Ishikawa (cell line): ENCODE measurements around the gene PFKP.

Experiments
- CEBPB ChIP-seq: IDR thresholded peaks from 2 replicates; pipeline ENCODE4 v1.6.1; 2012
- CREB1 ChIP-seq: IDR thresholded peaks from 2 replicates; pipeline ENCODE4 v1.6.1; 2012; ENCODE audit warnings: low read depth
- EGR1 ChIP-seq: IDR thresholded peaks from 2 replicates; pipeline ENCODE4 v1.6.1; 2012
- EP300 ChIP-seq: IDR thresholded peaks from 2 replicates; pipeline ENCODE4 v1.6.1; 2012; ENCODE audit warnings: borderline replicate concordance
- FOXM1 ChIP-seq: IDR thresholded peaks from 2 replicates; pipeline ENCODE4 v1.6.1; 2012; ENCODE audit warnings: low read depth, borderline replicate concordance
- MAX ChIP-seq: IDR thresholded peaks from 2 replicates; pipeline ENCODE4 v1.6.1; 2012
- NFIC ChIP-seq: IDR thresholded peaks from 2 replicates; pipeline ENCODE4 v1.6.1; 2012
- RAD21 ChIP-seq: IDR thresholded peaks from 2 replicates; pipeline ENCODE4 v1.6.1; 2012; ENCODE audit warnings: low read depth
- REST ChIP-seq: IDR thresholded peaks from 2 replicates; pipeline ENCODE4 v1.6.1; 2012; ENCODE audit warnings: low read depth, mild to moderate bottlenecking
- TAF1 ChIP-seq: IDR thresholded peaks from 2 replicates; pipeline ENCODE4 v1.6.1; 2012; ENCODE audit warnings: low read depth, mild to moderate bottlenecking
- TCF12 ChIP-seq: IDR thresholded peaks from 2 replicates; pipeline ENCODE4 v1.6.1; 2012; ENCODE audit warnings: low read depth
- TEAD4 ChIP-seq: IDR thresholded peaks from 2 replicates; pipeline ENCODE4 v1.6.1; 2012
- USF1 ChIP-seq: IDR thresholded peaks from 2 replicates; pipeline ENCODE4 v1.6.1; 2012
- YY1 ChIP-seq: IDR thresholded peaks from 2 replicates; pipeline ENCODE4 v1.6.1; 2012; ENCODE audit warnings: low read depth
- ZBTB7A ChIP-seq: IDR thresholded peaks from 2 replicates; pipeline ENCODE4 v1.6.1; 2012; ENCODE audit warnings: low read depth

PFKP gene

GRCh38 chr10:3116508-3117100, 49.3 kb downstream of the PFKP start:
- TF ChIP-seq USF1 = no peak
- TF ChIP-seq REST = no peak
- TF ChIP-seq ZBTB7A = no peak
- TF ChIP-seq NFIC = no peak

- no peak for TF ChIP-seq EP300
- no peak for TF ChIP-seq USF1
- no peak for TF ChIP-seq ZBTB7A
- no peak for TF ChIP-seq EGR1
- TF ChIP-seq REST = no peak
- no peak for TF ChIP-seq NFIC
These were observed 50.1 kb downstream of the PFKP start for GRCh38 chr10:3117486-3117885.

- TF ChIP-seq TEAD4 (no peak), TCF12 (no peak), NFIC (no peak), RAD21 (no peak), REST (no peak), EP300 (no peak), TAF1 (no peak), USF1 (no peak), FOXM1 (no peak), EGR1 (no peak), ZBTB7A (no peak), YY1 (no peak), CREB1 (no peak), MAX (no peak), CEBPB (no peak)
These were observed 51.3 kb downstream of the PFKP start for GRCh38 chr10:3118641-3119091.

- TF ChIP-seq ZBTB7A = no peak
- no peak for TF ChIP-seq MAX
- TF ChIP-seq CEBPB = no peak
- TF ChIP-seq CREB1 = no peak
- no peak for TF ChIP-seq REST
- no peak for TF ChIP-seq TCF12
- TF ChIP-seq USF1 = no peak
- no peak for TF ChIP-seq RAD21
- no peak for TF ChIP-seq EGR1
- no peak for TF ChIP-seq YY1
- no peak for TF ChIP-seq TEAD4
- TF ChIP-seq TAF1 = no peak
- TF ChIP-seq EP300 = no peak
- TF ChIP-seq FOXM1 = no peak
- TF ChIP-seq NFIC = no peak
These were observed 52.6 kb downstream of the PFKP start for GRCh38 chr10:3119796-3120459.
